ENCODE data around the gene WNK2.

Gene WNK2

DNA sequence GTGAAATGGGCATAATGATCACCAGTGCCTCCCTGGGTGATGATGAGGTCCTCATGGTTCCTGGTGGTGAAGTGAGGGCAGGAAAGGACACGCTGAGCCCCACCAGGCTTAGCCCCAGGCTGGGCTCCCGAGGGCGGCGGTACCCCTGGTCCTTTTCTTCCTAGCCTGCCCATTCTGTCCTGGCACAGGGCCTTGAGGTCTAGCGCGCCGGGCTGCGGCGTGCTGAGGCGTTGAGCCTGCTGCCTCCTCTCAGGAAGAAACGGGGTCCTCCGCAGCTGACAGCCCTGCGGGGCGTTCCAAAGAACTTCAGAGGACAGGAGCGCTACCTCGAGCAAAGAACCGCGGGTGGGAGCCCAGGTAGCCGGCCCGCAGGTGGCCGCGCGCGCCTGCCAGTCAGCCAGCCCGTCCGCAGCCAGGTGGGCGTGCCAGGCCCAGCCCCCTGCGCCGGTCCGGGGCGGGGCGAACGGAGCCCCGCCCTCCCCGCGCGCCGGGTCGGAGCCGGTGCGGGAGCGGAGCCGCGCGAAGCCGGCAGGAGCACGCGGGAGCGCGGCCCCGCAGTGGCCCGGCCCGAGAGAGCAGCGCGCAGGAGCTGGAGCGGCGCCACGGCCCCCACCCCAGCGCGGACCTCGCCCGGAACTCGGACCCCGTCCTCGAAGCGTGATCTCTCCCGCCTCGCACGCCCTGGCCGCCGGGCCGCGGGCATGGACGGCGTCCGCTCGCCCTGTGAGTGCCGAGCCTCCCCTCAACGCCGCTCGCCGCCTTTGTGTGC lies at the start of gene WNK2:
WNK2 (plus strand) TSS at position 477 of the 769 bp plus-strand sequence. CDS start 791 bp downstream, outside the sequence.
- Histone ChIP-seq H4K20me1 (ENCODE audit: insufficient read depth) (no peaks in the 10 kb centered on the region), H3K4me1 (ENCODE audit: low read depth, poor library complexity, severe bottlenecking) (no peaks in the 10 kb centered on the region), H3K27me3 (ENCODE audit: insufficient read depth, low read depth) (no peaks in the 10 kb centered on the region), H3K4me3 (IDR thresholded peaks at IDR 0.05; ENCODE audit: insufficient read depth, low read depth, low read length) (no peak within 1 kb of the TSS), H2AFZ (ENCODE audit: low read depth) (peak within 1 kb of the TSS; percentile 83), H3K4me2 (peak within 1 kb of the TSS; percentile 68), H3K79me2 (ENCODE audit: insufficient read depth, low read depth) (no peaks in the 10 kb centered on the region; the same call in 1 of the 2 replicates), H3K27ac (no peak within 1 kb of the TSS), H3K36me3 (ENCODE audit: insufficient read depth) (no peaks in the 10 kb centered on the region), H3K9ac (peak within 1 kb of the TSS; percentile 52; the same call in 1 of the 2 replicates)
- TF ChIP-seq, protein P1, sequence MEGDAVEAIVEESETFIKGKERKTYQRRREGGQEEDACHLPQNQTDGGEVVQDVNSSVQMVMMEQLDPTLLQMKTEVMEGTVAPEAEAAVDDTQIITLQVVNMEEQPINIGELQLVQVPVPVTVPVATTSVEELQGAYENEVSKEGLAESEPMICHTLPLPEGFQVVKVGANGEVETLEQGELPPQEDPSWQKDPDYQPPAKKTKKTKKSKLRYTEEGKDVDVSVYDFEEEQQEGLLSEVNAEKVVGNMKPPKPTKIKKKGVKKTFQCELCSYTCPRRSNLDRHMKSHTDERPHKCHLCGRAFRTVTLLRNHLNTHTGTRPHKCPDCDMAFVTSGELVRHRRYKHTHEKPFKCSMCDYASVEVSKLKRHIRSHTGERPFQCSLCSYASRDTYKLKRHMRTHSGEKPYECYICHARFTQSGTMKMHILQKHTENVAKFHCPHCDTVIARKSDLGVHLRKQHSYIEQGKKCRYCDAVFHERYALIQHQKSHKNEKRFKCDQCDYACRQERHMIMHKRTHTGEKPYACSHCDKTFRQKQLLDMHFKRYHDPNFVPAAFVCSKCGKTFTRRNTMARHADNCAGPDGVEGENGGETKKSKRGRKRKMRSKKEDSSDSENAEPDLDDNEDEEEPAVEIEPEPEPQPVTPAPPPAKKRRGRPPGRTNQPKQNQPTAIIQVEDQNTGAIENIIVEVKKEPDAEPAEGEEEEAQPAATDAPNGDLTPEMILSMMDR (conservative IDR thresholded peaks at IDR 0.05; ENCODE audit: low read depth, low read length) = no peak

DNA sequence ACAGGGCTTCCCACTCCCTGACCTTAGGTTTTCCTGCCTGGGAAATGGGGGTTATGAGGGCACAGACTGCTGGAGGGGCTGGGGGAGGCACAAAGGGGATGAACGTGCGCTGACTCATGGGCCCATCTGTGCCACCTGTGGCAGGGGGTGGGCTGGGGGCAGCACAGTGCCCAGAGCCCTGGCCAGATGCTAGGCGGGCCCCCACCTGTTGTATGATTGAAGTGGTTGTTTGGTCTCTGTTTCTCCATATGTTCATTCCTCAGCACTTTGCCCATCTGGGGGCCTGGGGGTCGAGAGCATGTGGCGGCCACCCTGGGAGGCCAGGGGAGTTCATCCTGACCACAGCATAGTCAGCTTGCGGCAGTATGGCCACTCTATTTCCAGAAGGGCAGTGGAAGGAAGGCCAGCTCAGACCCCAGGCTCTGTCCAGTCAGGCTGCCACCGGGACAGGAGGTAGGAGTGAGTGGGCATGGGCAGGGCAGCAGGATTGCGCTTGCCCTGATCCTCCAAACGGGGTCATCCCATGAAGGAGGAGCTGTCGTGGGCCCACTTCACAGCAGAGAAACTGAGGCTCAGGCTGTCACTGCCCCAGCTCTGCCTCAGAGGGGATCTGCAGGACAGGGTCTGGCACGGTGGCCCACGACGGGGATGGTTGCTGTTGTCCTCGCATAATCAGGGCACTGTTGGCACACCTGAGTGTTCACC lies 49.0 kb upstream of the WNK2 start:
- peak overlapping the region; percentile 89 for H2AFZ ChIP-seq (ENCODE audit: low read depth)
- H3K79me2 ChIP-seq (ENCODE audit: insufficient read depth, low read depth) = peaks cover 13% of the 10 kb centered on the region
- TF ChIP-seq, protein P1 (conservative IDR thresholded peaks at IDR 0.05; ENCODE audit: low read depth, low read length) = no peak
- no peaks in the 10 kb centered on the region for H3K36me3 ChIP-seq (ENCODE audit: insufficient read depth)
- no peak overlapping the region for H3K4me3 ChIP-seq (IDR thresholded peaks at IDR 0.05; ENCODE audit: insufficient read depth, low read depth, low read length)
- peak overlapping the region; percentile 94 for H3K4me2 ChIP-seq
- peak overlapping the region; percentile 72 for H3K27ac ChIP-seq
- H3K9ac ChIP-seq = peak overlapping the region; percentile 89
- H3K4me1 ChIP-seq (ENCODE audit: low read depth, poor library complexity, severe bottlenecking) = peaks cover 22% of the 10 kb centered on the region
- no peaks in the 10 kb centered on the region for H4K20me1 ChIP-seq (ENCODE audit: insufficient read depth)
- no peaks in the 10 kb centered on the region for H3K27me3 ChIP-seq (ENCODE audit: insufficient read depth, low read depth)

DNA sequence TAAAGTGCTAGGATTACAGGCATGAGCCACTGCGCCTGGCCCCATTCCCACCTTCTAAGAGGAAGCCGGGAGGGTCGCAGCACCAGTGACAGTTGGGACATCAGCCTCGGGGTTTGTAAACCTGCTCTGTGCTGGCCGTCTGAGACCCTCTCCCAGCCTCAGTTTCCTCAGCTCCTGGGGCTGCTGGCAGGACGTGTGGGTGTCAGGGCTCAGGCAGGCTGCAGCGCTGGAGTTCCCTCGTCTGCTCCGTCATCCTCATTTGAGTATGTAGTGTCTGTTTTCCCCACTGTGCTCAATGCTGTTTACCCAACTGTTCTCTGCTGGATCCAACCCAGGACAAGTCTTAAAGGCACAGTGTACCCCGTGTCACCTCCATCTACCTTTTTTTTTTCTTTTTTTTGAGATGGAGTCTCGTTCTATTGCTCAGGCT lies 47.9 kb upstream of the WNK2 start:
- Histone ChIP-seq H3K4me2 (no peak overlapping the region), H4K20me1 (ENCODE audit: insufficient read depth) (no peaks in the 10 kb centered on the region), H3K4me1 (ENCODE audit: low read depth, poor library complexity, severe bottlenecking) (peaks cover 22% of the 10 kb centered on the region), H2AFZ (ENCODE audit: low read depth) (no peak overlapping the region), H3K36me3 (ENCODE audit: insufficient read depth) (no peaks in the 10 kb centered on the region), H3K9ac (no peak overlapping the region), H3K27me3 (ENCODE audit: insufficient read depth, low read depth) (no peaks in the 10 kb centered on the region), H3K79me2 (ENCODE audit: insufficient read depth, low read depth) (peaks cover 13% of the 10 kb centered on the region), H3K27ac (no peak overlapping the region), H3K4me3 (IDR thresholded peaks at IDR 0.05; ENCODE audit: insufficient read depth, low read depth, low read length) (no peak overlapping the region)
- TF ChIP-seq, protein P1 (conservative IDR thresholded peaks at IDR 0.05; ENCODE audit: low read depth, low read length) = no peak

DNA sequence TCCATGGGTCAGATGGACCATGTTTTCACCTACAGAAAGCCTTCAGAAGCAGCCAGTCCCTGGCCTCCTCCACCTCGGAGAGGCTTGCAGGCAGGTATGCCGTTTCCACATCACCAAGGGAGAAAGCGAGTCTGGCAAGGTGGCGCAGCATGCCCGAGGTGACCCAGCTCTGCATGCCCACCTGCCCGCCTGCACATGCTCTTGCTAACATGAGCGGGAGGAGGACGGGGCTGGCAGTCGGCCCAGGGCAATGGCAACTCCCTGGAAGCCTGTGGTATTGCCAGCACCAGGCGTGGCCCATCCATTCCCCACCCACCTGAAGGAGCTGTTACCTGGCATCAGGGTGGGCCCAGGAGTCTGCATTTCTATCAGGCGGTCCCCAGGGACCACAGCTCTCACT lies 46.6 kb upstream of the WNK2 start:
- Histone ChIP-seq H2AFZ (ENCODE audit: low read depth) (no peak overlapping the region), H3K4me1 (ENCODE audit: low read depth, poor library complexity, severe bottlenecking) (peaks cover 15% of the 10 kb centered on the region)

More for the DNA sequence above, 46.6 kb upstream of the WNK2 start:
- no peaks in the 10 kb centered on the region for H3K36me3 ChIP-seq (ENCODE audit: insufficient read depth)
- H3K27ac ChIP-seq = no peak overlapping the region
- no peak overlapping the region for H3K4me2 ChIP-seq
- TF ChIP-seq, protein P1 (conservative IDR thresholded peaks at IDR 0.05; ENCODE audit: low read depth, low read length) = no peak
- no peaks in the 10 kb centered on the region for H4K20me1 ChIP-seq (ENCODE audit: insufficient read depth)
- peaks cover 12% of the 10 kb centered on the region for H3K79me2 ChIP-seq (ENCODE audit: insufficient read depth, low read depth)
- H3K4me3 ChIP-seq (IDR thresholded peaks at IDR 0.05; ENCODE audit: insufficient read depth, low read depth, low read length) = no peak overlapping the region
- H3K27me3 ChIP-seq (ENCODE audit: insufficient read depth, low read depth) = no peaks in the 10 kb centered on the region
- H3K9ac ChIP-seq = no peak overlapping the region

Measured in KMS-11 (cell line).